NOMO-1 (cell line): Measurements from ENCODE around the gene ASPHD2.

ENCODE experiments used
- DNase-seq, 2 experiments: peaks; one replicate each; lab custom pipeline; 2025; ENCODE audit not compliant: unreplicated experiment in 2 of 2; lab: John Stamatoyannopoulos, UW

The ASPHD2 gene

DNA sequence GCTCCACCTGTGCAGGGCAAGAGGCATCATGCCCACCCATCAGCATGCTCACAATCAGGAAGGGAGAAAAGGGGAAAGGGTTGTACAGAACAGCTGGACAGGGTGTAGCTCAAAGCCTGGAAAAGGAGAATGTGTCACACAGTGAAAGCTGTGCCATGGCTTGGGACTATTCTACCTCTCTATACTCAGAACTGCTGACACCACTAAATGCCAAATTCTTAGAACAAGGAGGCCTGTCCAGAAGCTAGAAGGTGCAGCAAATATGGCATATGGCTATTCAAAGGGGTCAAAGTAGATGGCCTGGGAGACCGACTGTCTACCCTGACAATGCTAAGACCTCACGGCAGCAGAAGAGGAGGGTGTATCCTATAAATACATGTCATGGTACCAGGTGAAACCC is 41.7 kb downstream of the ASPHD2 start:
- no peak for DNase-seq

DNA sequence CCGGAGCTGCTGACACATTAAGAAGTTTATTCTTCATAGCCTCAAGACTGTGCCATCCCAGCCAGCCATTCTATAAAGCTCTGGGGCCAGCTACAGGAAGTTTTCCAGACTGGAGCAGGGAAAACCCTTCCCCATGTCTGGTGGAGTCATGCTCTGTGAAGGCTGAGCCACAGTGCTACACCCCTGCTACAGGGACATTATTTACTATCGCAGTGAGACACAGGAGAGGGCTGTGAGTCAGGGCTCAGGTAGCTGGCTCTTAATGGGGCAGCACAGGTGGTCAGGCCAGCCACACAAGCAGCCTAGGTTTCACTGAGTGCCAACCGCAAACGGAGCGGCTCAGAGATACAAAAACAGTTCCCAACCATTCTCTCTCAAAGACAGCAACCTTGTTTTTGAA is 42.5 kb downstream of the ASPHD2 start:
- DNase-seq = no peak

DNA sequence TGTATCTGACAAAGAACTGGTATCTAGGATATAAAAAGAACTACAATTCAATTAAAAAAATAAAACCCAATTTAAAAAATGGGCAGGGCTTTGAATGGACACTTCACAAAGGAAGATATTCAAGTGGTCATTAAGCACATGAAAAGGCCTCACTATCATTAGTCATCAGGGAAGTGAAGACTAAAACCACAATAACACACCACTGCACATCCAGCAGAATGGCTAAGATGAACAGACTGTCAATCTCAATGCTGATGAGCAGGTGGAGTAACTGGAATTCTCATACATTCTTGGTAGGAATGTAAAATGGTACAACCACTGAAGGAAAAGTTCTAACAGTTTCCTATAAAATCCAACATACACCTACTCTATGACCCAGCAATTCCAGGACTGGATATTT is 45.6 kb downstream of the ASPHD2 start:
- DNase-seq = peak in 1 of 2 experiments; percentile 21

DNA sequence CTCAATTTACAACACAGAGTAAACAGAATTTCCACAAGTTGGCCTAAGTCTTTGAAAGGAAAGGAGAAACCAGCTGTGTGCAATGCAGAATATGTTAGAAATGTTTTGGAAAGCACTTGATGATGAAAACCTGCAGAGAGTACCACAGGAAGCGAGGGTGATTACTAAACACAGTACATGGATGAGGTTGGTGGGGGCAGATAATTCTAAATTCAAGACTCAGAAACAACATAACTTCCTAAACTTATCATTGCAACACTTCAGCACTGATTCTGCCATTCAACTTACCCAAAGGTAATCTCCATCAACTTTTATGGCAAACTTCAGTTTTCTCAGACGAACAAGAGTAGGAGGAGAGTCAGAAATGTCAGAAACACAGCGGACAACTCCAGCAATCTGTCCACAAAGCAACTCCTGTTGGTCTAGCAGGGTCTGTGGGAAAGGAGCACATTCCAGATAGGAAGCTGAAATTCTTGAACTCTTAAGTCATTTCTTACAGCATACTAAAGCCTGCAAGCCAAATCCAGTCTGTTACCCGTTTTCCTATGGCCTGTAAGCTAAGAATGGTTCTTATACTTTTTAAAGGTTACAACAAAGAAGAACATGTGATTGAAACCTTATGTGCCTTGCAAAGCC is 47.8 kb downstream of the ASPHD2 start:
- DNase-seq = peak; percentile 26 to 28

DNA sequence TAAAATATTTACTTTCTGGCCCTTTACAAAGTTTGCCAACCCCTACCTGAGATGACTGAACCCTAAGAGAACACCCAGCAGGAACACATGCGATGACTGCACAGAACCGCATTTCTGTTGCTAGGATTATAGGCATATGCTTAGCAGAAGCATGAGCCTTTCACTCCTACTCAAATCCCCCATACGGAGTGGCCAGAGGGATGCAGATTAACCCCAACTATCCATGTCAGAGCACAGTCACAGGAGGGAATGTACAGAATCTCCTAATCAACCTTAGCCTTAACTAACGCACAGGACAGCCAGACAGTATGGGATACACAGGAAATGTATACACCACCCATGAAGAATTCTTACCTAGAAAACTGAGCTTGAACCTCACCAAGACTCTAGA is 48.3 kb downstream of the ASPHD2 start:
- no peak for DNase-seq

DNA sequence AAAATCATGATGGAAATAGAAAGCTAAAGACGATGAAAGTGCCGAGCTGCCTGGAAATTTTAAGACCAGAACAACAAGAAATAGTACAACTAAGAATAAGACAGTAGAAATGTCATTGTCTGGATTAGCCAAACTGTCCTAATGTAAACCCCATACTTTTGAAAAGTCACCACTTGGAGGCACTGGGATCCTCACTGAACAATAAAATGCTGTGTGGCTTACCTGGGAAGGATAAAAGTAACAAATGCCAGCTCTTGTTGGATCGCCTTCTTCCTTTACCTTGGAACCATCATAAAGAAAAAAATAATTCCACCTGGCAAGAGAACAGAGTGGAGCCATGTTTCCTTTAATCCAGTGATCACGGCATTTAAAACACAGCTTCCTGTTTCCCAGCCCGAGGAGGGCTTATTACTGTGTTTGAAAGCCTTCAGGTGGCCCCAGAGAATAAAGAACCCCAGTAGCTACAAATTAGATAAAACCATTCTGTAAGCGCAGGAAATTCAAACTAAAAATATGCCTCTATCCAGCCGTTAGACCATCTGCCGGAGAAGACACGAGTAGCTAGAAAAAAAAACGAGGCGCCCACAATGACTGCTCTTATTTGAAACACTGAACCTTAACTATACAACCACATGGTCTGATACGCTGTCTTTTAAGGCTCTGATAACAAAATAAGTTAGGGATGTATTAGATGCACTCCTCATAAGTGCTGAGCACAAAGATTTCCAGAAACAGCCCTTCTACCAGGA is 50.2 kb downstream of the ASPHD2 start:
- peak in 1 of 2 experiments; percentile 32 for DNase-seq

DNA sequence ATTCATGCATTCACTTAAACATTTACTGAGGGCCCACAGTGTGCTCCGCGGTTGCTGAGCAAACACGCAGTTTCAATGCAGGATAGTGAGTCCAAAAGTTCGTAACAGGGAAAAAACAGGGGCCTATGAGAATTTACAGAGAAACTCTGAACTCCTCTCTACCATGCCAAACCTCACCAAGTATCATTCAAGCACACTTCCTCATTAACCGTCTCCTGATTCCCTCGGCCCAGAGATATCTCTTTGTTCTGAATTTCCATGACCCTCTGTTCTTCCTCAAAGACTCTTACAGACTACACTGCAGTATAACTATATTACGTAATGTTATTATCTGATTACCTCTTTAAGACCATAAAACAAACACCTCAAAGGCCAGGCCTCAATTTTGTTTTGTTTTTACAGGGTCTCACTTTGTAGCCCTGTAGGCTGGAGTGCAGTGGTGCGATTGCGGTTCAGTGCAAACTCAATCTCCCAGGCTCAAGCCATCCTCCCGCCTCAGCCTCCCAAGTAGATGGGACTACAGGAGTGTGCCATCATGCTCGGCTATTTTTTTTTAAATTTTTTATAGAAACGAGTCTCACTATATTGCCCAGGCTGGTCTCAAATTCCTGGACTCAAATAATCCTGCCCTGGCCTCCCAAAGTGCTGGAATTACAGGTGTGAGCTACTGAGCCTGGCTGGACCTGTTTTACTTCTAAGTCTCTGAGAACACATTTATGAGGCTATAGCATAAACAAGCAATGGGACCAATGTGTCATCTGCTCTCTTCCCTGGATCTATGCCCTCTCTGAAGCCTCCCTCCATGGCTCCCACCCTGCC is 50.9 kb downstream of the ASPHD2 start:
- DNase-seq = peak; percentile 22 to 74

DNA sequence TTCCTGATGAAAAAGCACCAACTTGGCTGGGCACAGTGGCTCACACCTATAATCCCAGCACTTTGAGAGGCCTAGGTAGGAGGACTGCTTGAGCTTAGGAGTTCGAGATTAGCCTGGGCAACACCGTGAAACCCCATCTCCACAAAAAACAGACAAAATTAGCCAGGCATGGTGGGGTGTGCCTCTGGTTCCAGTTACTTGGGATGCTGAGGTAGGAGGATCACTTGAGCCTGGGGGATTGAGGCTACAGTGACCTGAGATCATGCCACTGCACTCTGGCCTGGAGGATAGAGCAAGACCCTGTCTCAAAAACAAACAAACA is 51.5 kb downstream of the ASPHD2 start:
- no peak for DNase-seq

DNA sequence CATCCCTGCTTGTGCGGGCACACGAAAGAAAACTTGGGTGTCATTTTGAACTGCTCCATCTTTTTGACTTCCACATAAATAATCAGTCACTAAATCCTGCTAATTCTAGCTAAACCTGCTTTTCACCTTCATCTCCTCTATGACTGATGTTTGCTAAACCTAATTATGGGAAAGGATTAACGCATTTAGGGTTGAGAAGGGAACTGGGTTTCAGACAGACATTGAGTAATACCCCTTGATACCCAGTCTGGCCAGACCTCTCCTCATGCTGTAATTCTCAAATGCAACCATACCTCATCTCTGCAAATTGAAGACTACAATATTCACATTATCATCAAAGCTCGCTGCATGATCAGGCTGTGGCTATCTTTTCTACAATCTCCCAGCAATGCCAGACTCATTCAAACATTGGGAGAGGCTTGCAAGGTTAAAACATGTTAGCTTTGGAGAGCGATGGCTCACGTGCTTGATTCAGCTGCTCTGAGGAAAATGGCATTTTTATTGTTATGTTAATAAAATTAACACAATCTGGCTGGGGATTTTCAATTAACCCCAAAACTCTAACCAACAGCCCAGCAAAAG is 52.1 kb downstream of the ASPHD2 start:
- peak in 1 of 2 experiments; percentile 5 for DNase-seq

DNA sequence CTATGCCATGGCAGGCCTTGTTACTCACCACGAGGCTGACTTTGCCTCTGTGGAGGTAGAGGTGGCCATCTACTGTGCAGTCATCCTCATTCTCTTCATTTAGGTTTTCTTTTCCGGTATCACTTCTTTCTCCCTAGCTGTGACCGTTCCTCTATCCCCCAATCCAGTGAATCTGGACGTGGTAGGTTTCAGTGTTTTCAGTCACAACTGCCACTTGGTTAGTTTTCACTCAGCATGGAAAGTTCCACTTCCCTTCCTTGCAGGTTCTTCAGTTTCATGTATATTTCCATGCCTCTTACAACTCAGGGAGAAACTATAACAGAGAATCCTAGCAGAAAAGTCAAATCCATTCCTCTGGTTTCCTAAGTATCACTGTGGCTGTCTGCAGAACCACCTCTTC is 52.6 kb downstream of the ASPHD2 start:
- DNase-seq = no peak

DNA sequence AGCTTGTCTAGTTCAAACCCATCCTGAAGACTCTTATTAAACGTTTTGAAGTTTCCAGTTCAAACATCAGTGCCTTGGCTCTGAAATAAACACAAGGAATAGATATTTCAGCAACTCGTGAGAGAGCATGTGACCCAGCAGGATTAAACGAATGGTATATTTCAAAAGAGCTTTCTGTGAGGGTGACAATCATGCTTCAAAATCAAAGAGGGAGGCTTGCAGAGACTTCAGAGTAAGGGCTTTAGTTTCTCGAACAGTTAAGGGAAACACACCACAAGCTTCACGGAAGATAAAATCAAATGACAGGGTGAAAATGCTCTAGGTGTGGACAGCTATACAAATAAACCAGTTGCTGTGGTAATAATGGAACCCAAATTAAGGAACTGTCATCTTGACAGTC is 53.1 kb downstream of the ASPHD2 start:
- DNase-seq = peak in 1 of 2 experiments; percentile 6

DNA sequence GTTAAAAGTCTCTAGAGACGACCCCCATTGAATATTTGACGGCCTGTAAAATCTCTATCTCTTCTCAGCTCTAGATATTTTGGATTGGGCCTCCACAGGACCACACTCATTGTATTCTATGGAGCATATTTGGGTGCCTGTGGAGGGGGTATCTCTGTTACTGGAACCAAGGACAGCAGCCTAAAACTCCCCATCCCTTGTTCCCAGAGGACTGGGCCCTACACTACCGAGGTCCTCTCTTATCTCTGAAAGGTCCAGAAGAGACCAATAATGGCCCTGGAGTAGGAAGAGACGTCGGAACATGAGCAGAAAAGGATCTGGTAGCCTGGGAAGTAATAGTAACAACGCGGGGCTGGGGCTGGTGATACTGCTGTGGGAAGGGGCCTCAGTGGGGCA is 54.0 kb downstream of the ASPHD2 start:
- DNase-seq = no peak

DNA sequence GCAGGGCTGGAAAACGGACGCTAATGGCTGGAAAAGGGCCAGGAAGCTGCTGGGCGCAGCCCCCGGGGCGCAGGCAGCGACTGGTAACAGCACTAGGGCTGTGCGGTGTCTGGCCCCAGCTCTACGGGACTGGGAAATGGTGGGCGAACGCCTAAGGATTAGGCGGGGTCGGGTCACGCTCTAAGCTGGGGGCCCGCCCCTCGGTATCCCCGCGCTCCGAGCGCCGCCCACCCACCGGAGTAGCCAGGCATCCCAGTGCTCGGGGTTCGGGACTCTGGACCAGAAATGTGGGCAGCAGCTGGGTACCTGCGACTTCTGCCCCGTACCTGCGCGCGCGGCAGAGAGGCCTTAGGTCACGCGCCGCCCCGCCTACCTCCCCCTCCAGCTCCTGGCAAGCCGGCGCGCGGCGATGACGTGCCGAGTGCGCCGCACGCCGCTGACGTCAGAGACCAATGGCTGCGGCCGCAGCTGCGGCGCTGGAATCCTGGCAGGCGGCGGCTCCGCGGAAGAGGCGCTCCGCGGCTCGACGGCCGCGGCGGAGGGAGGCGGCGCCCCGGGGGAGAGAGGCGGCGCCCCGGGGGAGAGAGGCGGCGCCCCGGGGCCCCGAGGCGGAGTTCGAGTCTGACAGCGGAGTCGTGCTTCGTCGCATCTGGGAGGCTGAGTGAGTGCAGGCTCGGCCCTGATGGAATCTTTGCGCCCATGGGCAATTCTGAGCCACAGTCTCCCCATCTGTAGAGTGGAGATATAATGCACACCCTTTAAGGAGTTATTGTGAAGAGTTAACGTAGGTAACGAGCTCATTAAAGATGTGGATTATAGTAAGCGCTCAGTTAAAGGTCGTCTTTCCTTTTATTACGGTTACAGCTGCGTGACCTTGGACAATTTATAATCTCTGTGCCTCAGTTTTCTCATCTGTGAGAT is 54.6 kb downstream of the ASPHD2 start, which contains the start of the genes HPS4 and SRRD:
HPS4 (minus strand) TSS at position 345 of the 921 bp plus-strand sequence. CDS start 2,021 bp downstream, outside the sequence.
SRRD (plus strand) TSS at position 439 of the 921 bp plus-strand sequence; CDS start at position 453, 14 bp downstream.
- DNase-seq = peak; percentile 80 to 88

DNA sequence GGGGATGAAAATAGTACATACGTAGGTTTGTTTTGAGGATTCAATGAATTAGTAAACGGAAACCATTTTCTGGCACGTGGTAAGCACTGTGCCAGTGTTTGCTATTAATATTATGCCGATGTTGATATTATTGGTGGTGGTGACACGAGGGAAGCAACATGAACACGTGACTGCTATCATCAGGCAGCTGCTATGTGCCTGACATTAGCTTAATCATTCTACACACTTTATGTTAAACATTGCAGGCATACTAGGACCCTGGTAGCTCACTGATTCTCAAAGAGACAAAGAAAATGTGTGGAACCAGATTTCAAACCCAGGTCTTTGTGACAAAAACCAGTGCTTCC is 55.3 kb downstream of the ASPHD2 start:
- DNase-seq = no peak

DNA sequence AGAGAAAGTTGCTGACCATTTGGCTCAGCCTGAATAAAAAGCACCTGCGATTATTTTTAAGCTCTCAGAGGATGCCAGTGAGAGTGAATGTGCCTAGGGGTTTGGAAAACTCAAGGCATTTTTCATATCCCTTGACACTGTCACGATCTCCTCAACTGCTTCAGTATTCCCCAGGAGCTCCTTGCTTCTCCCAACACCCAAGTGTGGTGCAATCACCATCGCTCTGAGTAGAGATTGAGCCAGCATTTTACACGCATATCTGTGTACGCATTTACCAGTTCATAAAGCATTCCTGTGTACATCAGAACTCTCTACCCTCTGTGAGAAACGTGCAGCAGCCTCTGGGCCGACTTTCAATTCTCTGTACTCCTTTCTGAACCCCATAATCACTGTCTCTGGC is 56.0 kb downstream of the ASPHD2 start:
- DNase-seq = no peak

DNA sequence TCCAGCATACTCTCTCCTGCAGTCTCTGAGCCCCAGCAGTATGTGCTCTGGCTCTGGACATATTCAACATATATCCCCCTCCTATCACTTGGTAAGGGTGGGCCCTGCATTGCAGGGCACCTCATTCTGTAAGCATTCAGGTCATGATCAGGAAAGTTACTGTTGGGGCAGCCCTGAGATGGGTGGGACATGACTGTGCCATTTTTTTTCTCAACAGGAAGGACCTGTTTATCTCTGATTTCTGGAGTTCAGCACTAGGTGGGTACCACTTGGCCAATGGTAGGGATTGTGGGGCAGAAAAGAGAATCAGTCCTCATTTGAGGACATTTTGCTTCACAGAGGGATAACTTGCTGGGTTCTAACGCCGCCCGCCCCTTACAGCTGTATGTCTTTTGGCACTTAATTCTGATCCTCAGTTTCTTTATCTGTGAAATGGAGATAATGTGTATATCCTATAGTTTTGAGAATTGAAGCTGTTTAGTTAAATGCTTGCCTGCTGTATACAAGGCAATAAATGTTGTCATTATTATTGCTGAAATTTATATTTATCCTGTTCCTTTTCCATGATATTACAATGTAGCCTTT is 56.8 kb downstream of the ASPHD2 start:
- no peak for DNase-seq

DNA sequence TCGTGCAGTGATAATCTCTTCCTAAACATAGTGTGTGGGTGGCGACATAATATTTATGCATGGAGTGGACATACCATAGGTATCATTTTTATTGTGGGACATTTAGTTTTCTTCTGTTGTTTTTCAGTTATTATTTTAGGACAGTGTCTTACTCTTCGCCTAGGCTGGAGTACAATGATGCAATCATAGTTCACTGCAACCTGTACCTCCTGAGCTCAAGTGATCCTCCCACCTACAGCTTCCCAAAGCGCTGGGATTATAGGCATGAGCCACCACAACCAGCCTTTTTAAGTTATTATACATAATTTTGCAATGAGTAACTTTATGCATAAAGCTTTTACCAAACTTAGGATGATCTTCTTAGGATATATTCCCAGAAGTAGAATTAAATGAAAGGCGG is 57.3 kb downstream of the ASPHD2 start:
- no peak for DNase-seq

DNA sequence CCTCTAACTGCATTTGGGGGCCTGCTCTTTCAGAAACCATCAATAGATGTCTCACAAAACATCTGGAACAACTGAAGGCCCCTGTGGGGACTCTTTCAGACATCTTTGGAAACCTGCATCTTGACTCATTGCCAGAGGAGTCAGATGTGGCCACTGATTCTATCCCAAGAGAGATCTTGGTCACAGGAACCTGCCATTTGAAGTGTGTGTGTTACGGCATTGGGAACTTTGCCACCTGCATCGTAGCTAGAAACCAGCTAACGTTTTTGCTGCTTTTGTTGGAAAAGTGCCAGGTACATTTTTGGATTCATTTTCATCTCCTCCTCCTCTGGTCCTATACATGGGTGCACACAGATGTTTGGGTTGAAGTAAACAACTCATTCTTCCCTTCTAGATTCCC is 58.9 kb downstream of the ASPHD2 start:
- no peak for DNase-seq

DNA sequence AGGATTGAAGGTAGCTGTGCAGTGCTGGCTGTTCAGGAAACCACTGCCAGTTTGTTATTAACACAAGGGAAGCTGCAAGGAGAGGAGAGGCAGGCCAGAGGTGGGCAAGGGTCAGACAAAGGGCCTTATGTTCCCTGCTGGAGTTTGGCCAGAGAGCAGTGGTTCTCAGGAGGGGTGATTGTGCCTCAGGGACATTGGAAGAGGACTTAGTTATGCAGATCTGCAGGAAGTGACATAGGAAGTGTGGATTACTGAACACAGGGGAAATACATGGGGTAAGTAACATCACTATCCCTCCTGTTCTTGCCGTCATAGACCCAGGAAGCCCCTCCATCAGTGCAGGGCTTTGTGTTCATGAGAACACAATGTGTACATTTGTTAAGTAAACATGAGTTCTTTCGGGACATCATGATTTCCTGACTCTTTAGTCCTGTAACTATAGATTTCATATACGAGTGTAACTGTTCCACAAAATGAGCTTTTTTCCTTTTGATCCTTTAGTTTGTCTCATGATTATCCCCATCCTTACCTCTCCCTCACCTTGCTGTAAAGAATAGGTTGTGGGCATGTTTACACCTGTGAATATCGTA is 60.5 kb downstream of the ASPHD2 start:
- DNase-seq = no peak

DNA sequence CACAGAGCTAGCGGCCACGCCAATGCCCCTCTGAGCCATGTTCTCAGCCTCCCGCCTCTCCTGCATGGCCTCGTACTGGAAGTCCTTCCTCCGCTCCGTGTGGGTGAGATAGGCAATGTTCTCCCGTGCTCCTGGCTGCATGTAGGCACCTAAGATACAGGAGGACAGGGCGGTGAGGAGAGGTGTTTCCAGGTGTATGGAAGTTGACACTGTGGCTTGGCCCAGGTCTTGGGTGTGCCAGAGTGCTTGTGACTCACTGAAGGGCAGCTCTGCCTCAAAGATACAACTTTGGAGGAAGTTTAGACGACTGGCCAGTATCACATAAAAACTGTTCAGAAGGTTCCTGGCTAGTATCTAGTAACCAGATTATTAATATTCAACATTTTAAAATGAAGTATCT is 63.2 kb downstream of the ASPHD2 start:
- DNase-seq = no peak
